ENCODE data around the gene POFUT1.
"Not testable (repeated sequence)": the region's sequence is repeated elsewhere in the genome, so short reads cannot be mapped to it uniquely, and the experiment has no call there.

POFUT1 gene

DNA sequence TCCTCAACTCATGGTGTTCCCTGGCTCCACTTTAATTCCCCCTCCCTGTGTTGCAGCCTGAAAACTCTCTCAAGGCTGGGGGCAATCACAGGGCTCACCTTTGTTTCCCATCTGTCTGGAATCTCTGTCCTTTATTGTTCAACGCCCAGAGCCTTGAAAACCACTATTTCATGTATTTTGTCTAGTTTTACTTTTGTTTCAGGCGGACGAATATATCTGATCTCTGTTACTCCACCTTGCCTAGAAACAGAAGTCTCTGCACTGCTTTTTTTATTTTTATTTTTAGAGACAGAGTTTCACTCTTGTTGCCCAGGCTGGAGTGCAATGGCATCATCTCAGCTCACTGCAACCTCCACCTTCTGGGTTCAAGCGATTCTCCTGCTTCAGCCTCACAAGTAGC is 27.7 kb upstream of the POFUT1 start:
- DNase-seq (ENCODE audit: low spot score) = no peak
- Mint-ChIP-seq H3K9me3 (no peaks in the 10 kb centered on the region), H3K4me3 (no peak overlapping the region), H3K27ac (no peak overlapping the region), H3K4me1 (ENCODE audit: low read depth) (no peaks in the 10 kb centered on the region), H3K36me3 (ENCODE audit: low read depth) (no peaks in the 10 kb centered on the region), H3K27me3 (ENCODE audit: low read depth) (no peaks in the 10 kb centered on the region)

DNA sequence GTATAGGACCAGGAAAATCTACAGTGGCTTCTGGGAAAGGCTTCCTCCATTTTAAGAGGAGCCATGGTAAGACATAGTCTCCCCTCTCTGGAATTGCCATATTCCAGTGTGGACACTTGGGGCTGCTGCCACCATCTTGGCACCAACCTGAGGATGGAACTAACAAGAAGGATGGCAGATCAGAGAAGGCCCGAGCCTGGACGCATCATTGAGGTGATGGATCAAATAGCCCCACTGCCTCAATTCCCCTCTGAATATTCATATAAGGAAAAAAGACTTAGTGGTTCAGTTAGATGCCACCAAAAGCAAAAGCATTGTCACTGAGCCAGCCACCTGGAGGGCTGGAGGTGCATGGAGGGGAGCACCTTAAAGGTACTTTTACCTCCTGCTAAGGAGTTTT is 26.1 kb upstream of the POFUT1 start:
- H3K4me3 Mint-ChIP-seq = no peak overlapping the region
- H3K36me3 Mint-ChIP-seq (ENCODE audit: low read depth) = no peaks in the 10 kb centered on the region
- no peaks in the 10 kb centered on the region for H3K27me3 Mint-ChIP-seq (ENCODE audit: low read depth)
- no peak overlapping the region for H3K27ac Mint-ChIP-seq
- no peaks in the 10 kb centered on the region for H3K4me1 Mint-ChIP-seq (ENCODE audit: low read depth)
- DNase-seq (ENCODE audit: low spot score) = no peak
- H3K9me3 Mint-ChIP-seq = no peaks in the 10 kb centered on the region

DNA sequence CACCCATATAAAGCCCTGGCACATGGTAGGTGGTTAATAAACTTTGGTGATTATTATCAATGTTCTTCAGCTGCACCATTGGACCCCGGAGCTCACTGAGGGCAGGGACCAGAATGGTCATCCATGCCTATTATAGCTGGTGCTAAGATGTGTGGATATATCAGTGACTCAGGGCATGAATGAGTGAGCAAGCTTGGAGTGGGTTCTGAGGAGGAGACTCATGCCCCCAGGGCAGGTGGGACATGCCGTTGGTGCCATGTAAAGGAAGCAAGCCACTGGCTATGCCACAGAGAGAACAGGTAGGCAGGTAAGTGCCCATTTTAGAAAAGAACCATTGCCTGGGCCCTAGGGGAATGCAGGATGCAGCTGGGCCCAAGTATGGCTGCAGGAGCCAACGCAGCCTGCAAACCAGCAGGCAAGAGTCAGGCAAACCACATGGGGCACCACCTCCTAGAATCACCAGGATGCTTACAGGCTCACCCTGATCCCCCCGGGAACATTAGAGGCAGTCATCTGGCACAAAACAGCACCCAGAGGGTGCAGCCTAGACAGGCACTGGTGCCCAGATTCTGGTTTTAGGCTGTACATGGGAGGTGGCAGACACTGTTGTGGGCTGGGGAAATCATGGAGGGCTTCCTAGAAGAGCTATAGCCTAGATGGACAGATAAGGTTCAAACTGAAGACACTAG is 23.6 kb upstream of the POFUT1 start:
- no peak for DNase-seq (ENCODE audit: low spot score)
- Mint-ChIP-seq H3K36me3 (ENCODE audit: low read depth) (no peaks in the 10 kb centered on the region), H3K27me3 (ENCODE audit: low read depth) (no peaks in the 10 kb centered on the region), H3K9me3 (no peaks in the 10 kb centered on the region), H3K4me3 (no peak overlapping the region), H3K27ac (no peak overlapping the region), H3K4me1 (ENCODE audit: low read depth) (peaks cover 2% of the 10 kb centered on the region)

DNA sequence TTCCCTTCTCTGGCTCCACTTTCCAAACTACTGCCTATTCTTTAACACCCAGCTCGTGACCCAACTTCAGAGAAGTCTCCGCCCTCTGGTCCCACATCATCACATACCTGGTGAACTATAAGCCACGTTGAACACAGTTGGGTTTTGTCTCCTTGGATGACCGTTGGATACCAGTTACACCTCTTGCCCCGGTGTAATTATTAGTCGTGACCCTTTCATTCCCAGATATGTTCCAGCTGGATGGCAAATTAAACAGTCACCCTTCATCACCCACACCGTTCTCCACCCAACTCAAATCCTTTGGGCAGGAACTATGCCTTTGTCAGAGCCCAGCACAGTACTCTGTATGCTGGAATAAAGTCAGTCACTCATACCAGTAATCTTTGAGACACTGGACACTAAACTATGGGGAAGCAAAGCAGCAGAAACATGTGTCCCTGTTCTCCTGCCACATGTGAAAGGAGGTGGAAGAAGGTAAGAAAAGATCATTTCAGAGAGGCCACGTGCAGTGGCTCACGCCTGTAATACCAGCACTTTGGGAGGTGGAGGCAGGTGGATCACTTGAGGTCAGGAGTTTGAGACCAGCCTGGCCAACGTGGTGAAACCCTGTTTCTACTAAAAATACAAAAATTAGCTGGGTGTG is 22.6 kb upstream of the POFUT1 start:
- DNase-seq (ENCODE audit: low spot score) = no peak
- Mint-ChIP-seq H3K4me1 (ENCODE audit: low read depth) (peaks cover 3% of the 10 kb centered on the region), H3K9me3 (no peaks in the 10 kb centered on the region), H3K4me3 (no peak overlapping the region), H3K27me3 (ENCODE audit: low read depth) (no peaks in the 10 kb centered on the region), H3K27ac (no peak overlapping the region), H3K36me3 (ENCODE audit: low read depth) (no peaks in the 10 kb centered on the region)

DNA sequence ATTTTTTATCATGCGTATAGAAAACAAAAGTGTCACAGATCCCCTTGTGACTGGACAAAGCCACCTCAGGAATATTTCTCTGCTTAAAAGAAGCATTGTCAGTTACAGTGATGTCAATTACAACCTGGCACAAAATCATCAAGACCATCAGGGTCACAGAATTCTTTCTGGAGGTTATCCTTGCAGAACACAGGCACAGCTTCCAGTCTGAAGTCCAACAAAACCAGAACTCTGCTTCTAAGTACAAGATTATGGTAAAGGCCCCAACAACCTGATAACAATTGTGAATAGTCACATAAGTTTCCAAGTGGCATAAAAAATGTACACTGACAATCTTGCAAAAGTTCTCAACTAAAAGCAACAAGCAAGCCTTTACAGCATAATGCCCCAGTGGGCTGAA is 21.2 kb upstream of the POFUT1 start:
- no peaks in the 10 kb centered on the region for H3K9me3 Mint-ChIP-seq
- H3K4me1 Mint-ChIP-seq (ENCODE audit: low read depth) = peaks cover 3% of the 10 kb centered on the region
- H3K27ac Mint-ChIP-seq = no peak overlapping the region
- DNase-seq (ENCODE audit: low spot score) = no peak
- no peak overlapping the region for H3K4me3 Mint-ChIP-seq
- H3K36me3 Mint-ChIP-seq (ENCODE audit: low read depth) = peaks cover 2% of the 10 kb centered on the region
- no peaks in the 10 kb centered on the region for H3K27me3 Mint-ChIP-seq (ENCODE audit: low read depth)

DNA sequence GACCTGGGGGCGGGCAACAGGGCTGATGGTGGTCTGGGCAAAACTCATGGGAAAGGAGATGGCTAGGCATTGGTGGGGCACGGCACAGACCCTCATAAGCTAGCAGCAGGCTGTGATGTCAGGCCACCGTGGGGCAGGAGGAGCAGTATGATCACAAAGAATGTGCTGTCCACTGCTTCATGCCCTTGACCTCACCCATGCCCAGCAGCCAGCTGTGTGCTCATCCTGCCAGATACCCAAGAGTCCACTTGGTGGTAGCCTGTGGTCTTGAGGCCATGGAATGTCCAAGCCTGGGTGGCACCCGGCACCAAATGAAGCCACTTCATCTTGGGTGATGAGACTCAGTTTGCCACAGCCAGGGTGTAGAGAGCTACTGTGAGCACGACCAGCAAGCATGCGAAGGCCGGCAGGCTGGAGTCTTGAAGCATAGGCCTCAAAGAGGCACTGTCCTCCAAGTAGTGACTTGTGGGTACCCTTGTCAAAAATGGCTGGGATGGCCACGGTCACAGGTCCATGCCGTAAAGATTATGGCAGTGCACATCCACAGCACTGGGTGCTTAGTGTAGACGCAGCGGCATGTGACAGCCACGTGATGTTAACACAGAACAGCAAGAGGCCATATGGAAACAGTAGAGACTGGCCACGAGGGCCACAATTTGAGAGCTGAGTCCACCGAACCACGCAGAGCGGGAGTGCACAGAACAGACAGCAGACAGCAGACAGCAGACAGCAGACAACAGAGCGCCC is 19.1 kb upstream of the POFUT1 start:
- Mint-ChIP-seq H3K27ac (peak overlapping the region; percentile 14), H3K36me3 (ENCODE audit: low read depth) (peaks cover 6% of the 10 kb centered on the region), H3K4me1 (ENCODE audit: low read depth) (peaks cover 3% of the 10 kb centered on the region), H3K4me3 (peak overlapping the region; percentile 51), H3K27me3 (ENCODE audit: low read depth) (no peaks in the 10 kb centered on the region), H3K9me3 (no peaks in the 10 kb centered on the region)
- no peak for DNase-seq (ENCODE audit: low spot score)

DNA sequence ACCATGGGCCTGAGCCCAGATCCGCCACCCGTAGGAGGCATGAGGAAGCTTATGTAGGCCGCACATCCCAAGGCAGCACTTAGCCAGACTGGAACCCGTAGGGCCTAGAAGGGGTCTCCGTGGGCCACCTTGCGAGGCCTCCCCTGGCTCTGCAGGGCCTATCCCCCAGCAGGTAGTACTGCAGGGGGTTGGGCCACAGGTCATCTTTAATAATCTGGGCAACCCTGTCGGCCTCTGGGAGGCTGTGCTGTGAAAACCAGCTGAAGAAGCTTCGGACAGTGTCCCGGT is 18.6 kb upstream of the POFUT1 start:
- no peak overlapping the region for H3K27ac Mint-ChIP-seq
- peaks cover 10% of the 10 kb centered on the region for H3K36me3 Mint-ChIP-seq (ENCODE audit: low read depth)
- H3K27me3 Mint-ChIP-seq (ENCODE audit: low read depth) = no peaks in the 10 kb centered on the region
- DNase-seq (ENCODE audit: low spot score) = no peak
- peak overlapping the region; percentile 72 for H3K4me3 Mint-ChIP-seq
- H3K4me1 Mint-ChIP-seq (ENCODE audit: low read depth) = peaks cover 3% of the 10 kb centered on the region
- H3K9me3 Mint-ChIP-seq = no peaks in the 10 kb centered on the region

DNA sequence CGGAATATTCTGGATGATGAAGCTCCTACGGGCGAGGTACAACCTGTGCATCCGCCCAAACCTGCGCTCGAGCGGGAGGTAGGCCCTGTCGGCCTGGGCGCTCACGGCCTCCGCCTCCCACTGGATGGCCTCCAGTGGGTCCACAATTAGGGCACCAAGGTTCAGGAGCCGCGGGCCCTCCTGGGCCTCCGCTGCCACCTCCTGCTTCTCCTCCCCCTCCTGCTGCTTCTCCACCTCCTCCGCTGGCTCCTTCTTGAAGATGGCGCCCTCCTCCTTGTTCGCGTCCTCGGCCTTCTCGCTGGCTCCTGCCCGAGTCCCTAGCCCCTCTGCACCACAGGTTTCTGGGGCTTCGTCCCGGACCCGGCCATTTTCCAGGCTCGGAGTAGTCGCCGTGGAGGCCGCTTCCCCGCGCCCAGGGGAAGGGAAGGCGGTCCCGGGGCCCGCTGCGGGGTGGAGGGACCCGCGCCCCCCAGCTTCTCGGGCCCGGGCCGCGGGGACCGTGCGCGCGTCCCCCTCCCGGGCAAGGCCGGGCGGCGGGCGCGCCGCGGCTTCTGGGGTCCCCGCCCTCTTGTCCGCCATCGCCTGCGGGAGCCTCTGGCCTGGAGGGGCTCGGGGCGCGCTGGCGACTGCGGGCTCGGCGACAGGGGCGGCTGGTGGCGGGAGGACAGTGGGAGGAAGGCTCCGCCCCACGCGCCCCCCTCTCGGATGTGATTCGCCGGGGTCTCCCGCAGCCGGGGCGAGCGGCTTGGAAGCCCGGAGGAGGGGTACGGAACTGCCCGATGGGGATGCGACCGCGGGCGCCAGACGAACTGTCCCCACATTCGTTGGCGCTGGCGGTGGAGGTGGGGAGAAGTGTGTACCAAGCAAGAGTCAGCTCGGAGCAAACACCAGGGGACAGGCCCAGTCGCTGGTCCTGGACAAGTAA is 17.7 kb upstream of the POFUT1 start:
- Mint-ChIP-seq H3K4me1 (ENCODE audit: low read depth) (peaks cover 3% of the 10 kb centered on the region), H3K36me3 (ENCODE audit: low read depth) (peaks cover 15% of the 10 kb centered on the region), H3K9me3 (no peaks in the 10 kb centered on the region), H3K4me3 (peak overlapping the region; percentile 72), H3K27ac (peak overlapping the region; percentile 53), H3K27me3 (ENCODE audit: low read depth) (no peaks in the 10 kb centered on the region)
- peak; percentile 35 for DNase-seq (ENCODE audit: low spot score)

DNA sequence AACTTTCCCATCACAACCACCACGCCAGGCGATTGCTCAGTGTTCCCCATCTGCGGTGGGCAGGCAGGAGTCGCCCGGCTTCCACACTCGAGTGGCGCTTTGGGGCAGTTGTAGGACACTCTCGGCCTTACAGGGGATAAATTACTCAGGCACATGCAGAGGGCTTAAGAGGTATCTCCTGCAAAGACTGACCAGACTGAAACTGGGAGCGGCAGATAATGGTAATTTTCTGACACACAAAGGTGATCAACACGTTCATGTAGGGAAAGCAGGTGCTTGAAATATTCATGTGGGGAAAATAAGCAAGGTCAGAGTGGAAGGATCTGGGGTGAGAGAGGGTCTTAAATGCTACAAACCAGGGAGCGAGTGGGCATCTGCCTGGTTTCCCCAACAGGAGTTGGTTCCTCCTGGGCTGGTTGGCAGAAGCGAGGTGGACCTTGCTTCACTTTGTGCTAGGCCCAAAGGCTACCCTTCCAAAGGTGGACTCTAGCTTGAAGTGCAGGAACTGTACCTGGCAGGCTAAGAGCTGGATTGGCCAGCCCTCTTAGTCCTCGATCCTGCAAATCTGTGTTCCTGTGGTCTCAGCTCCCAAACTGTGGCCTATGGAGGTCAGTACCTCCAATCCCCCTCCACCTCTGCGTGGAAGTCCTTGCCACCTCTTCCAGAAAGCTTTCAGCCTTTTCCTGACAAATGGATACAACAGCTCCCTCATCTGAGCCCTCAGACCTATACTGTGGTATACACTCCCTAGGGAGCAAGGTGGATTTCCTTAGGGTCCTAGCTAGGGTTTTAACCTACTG is 16.9 kb upstream of the POFUT1 start:
- Mint-ChIP-seq H3K4me3 (peak overlapping the region; percentile 69), H3K9me3 (no peaks in the 10 kb centered on the region), H3K27me3 (ENCODE audit: low read depth) (no peaks in the 10 kb centered on the region), H3K4me1 (ENCODE audit: low read depth) (peaks cover 3% of the 10 kb centered on the region), H3K36me3 (ENCODE audit: low read depth) (peaks cover 23% of the 10 kb centered on the region), H3K27ac (peak overlapping the region; percentile 71)
- no peak for DNase-seq (ENCODE audit: low spot score)

DNA sequence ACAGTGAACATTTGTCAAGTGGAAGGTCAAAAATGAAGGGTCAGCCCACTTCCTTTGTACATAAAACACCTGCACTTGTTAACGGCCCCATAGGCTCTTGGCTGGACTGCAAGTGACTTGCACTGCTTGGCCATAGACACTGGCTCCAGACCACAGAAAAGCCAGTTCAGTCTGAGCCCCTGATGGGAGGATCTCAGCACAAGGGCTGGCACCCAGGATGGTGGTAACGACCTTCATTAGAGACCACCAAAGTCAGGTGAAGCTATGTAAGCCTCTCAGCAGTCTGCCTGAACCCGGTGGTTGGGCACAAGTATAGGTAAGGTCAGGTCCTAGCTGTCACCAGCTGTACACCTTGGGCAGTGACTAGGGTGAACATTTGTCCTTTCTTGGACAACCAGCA is 16.3 kb upstream of the POFUT1 start:
- no peak overlapping the region for H3K27ac Mint-ChIP-seq
- no peaks in the 10 kb centered on the region for H3K27me3 Mint-ChIP-seq (ENCODE audit: low read depth)
- no peak overlapping the region for H3K4me3 Mint-ChIP-seq
- H3K9me3 Mint-ChIP-seq = no peaks in the 10 kb centered on the region
- H3K4me1 Mint-ChIP-seq (ENCODE audit: low read depth) = peaks cover 3% of the 10 kb centered on the region
- peaks cover 28% of the 10 kb centered on the region for H3K36me3 Mint-ChIP-seq (ENCODE audit: low read depth)
- DNase-seq (ENCODE audit: low spot score) = no peak

DNA sequence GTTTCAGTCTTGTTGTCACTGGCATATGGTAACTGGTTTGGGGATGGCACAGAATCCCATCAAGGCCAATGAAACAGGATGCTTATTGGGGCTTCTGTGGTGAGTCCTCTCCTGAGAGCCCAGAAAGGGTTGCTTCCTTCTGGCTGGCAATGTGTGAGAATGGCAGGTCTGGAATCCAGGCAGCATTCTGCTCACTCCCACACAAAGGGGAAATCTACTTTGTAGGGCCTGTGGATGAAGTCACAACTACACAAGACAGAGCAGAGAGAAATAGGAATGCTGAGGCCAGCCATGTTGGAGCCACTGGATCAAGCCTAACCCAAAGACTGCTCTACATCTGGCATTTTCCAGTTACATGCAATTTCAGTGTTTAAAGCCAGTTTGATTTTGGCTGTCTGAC is 15.8 kb upstream of the POFUT1 start:
- H3K4me3 Mint-ChIP-seq = no peak overlapping the region

DNA sequence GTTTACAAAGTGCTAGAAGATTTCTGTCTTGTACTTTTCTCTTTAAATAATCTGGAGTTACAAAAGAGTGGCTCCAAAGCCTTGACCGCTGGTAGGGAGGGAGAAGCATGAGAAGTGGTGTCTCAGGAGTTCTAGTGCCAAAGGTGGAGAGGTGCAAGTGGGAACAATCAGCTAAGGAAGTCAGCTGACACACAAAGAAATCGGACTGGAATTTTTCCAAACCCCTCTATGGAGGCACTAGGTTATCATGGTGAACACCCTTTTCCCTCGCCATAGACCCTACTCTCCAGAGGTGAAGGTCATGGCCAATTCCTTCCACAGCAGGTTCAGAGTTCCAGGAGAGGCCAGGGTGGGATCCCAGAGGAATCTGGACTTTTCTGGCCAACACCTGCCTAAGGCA is 15.0 kb upstream of the POFUT1 start:
- no peak for DNase-seq (ENCODE audit: low spot score)
- Mint-ChIP-seq H3K4me3 (no peak overlapping the region), H3K27me3 (ENCODE audit: low read depth) (no peaks in the 10 kb centered on the region), H3K4me1 (ENCODE audit: low read depth) (peaks cover 3% of the 10 kb centered on the region), H3K27ac (no peak overlapping the region), H3K36me3 (ENCODE audit: low read depth) (peaks cover 37% of the 10 kb centered on the region), H3K9me3 (no peaks in the 10 kb centered on the region)

More for the DNA sequence above, 15.8 kb upstream of the POFUT1 start:
- Mint-ChIP-seq H3K9me3 (no peaks in the 10 kb centered on the region), H3K4me1 (ENCODE audit: low read depth) (peaks cover 3% of the 10 kb centered on the region), H3K27ac (no peak overlapping the region), H3K27me3 (ENCODE audit: low read depth) (no peaks in the 10 kb centered on the region), H3K36me3 (ENCODE audit: low read depth) (peaks cover 29% of the 10 kb centered on the region)
- no peak for DNase-seq (ENCODE audit: low spot score)

DNA sequence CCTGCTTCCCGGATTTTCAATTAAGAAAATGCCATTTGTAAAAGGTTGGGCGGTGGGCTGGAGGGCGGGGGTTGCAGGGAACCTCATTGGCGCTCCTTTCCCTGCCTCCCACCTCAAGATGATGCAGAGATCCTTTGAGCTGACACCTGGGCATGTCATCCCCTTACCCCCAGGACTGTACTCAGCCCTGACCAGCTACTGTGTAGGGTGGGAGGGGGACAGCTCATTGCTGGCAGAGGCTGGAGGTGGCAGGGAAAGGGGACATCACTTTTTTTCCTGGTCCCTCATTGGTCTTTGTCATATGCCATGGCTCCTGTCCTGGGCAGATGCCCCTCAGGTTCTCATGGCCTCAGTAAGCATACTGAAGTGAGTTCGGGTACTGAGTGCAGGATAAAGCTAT is 14.3 kb upstream of the POFUT1 start:
- not testable (repeated sequence) for H3K4me3 Mint-ChIP-seq; H3K9me3 Mint-ChIP-seq; DNase-seq (ENCODE audit: low spot score); H3K4me1 Mint-ChIP-seq (ENCODE audit: low read depth); H3K27ac Mint-ChIP-seq; H3K27me3 Mint-ChIP-seq (ENCODE audit: low read depth)
- H3K36me3 Mint-ChIP-seq (ENCODE audit: low read depth) = peaks cover 39% of the 10 kb centered on the region

All from T-helper 2 cell treated with Interferon-gamma antibody and Interleukin-4, amounts not matched to agents 5 μg/mL and 100 μg/mL, for 36 hours (primary cell).